ENCODE data around the gene MMADHC. TPM values are rescaled to one million over a fixed set of nuclear protein-coding genes. Genes with fewer than 3 reads are reported as not detected.

MMADHC gene
- total and polyA plus RNA-seq, 2 of the 4 experiments (the other 2 are of a cell fraction) = 62.6 to 112 TPM

DNA sequence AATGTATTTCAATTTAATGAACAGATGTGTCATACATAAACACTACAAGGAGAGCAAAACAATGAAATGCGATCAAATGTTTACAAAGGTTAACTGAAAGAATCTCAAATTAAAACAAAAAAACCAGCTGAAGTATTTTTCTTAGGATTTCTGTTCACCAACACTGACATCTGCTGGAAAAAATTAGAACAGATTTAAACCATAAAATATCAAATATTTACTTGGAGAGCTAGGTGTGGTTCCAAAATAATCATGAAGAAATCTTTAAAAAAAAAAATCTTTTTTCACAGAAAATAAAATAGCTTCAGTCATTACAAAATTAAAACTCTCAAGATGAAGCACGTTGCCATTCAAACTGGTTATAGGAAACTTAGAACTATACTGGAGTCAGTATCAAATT lies 13.8 kb downstream of the MMADHC start:
- no peak overlapping the region for H2BK15ac ChIP-seq (ENCODE audit: low read depth, low read length)
- no peak overlapping the region for H2AK5ac ChIP-seq (ENCODE audit: low read depth, low read length)
- BruUV-seq (replicated peaks) = no TSS peak
- H3K9me1 ChIP-seq (ENCODE audit: insufficient read depth, low read length) = no peaks in the 10 kb centered on the region
- H2AK9ac ChIP-seq (replicated peaks; ENCODE audit: low read depth, low read length, poor library complexity) = no peak overlapping the region
- no peak overlapping the region for H2BK120ac ChIP-seq (ENCODE audit: low read depth, low read length)
- POLR2A ChIA-PET (ENCODE audit: unreplicated experiment) = interaction anchor here (0.7 kb wide), 1 partner anchor 1707 kb away, joined by 3 read pairs; no protein-coding TSS in a partner anchor
- ATAC-seq (ENCODE audit: low read depth) (peak; percentile 62), DNase-seq (peak; percentile 48)
- no peak overlapping the region for H4K8ac ChIP-seq (ENCODE audit: low read depth in 2 of 2, low read length in 2 of 2)
- H2BK20ac ChIP-seq (ENCODE audit: low read depth, low read length) = no peak overlapping the region
- no peak overlapping the region for H3K4me2 ChIP-seq (ENCODE audit: low read depth, low read length)
- no peak overlapping the region for H4K5ac ChIP-seq (ENCODE audit: low read depth, low read length)
- no peak for TF ChIP-seq USF2 (IDR thresholded peaks at IDR 0.05; ENCODE audit: low read depth, low read length)
- no peak for TF ChIP-seq BHLHE40 (IDR thresholded peaks at IDR 0.05; ENCODE audit: low read depth, low read length)
- TF ChIP-seq MAFK (IDR thresholded peaks at IDR 0.05; ENCODE audit: low read depth, low read length) = no peak
- TF ChIP-seq RAD21 (IDR thresholded peaks at IDR 0.05; ENCODE audit: low read length) = peak; percentile 34; the same call in 1 of the 2 replicates
- TF ChIP-seq, protein P1, sequence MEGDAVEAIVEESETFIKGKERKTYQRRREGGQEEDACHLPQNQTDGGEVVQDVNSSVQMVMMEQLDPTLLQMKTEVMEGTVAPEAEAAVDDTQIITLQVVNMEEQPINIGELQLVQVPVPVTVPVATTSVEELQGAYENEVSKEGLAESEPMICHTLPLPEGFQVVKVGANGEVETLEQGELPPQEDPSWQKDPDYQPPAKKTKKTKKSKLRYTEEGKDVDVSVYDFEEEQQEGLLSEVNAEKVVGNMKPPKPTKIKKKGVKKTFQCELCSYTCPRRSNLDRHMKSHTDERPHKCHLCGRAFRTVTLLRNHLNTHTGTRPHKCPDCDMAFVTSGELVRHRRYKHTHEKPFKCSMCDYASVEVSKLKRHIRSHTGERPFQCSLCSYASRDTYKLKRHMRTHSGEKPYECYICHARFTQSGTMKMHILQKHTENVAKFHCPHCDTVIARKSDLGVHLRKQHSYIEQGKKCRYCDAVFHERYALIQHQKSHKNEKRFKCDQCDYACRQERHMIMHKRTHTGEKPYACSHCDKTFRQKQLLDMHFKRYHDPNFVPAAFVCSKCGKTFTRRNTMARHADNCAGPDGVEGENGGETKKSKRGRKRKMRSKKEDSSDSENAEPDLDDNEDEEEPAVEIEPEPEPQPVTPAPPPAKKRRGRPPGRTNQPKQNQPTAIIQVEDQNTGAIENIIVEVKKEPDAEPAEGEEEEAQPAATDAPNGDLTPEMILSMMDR (conservative IDR thresholded peaks at IDR 0.05; ENCODE audit: low read depth, low read length) = peak; percentile 53
- TF ChIP-seq SMC3 (IDR thresholded peaks at IDR 0.05; ENCODE audit: low read depth, low read length) = peak; percentile 37
- no peak overlapping the region for H2BK5ac ChIP-seq (ENCODE audit: low read depth, low read length, poor library complexity, severe bottlenecking)
- CTCF ChIA-PET = interaction anchor here (0.6 to 1.3 kb wide), 4 partner anchors 319 to 752 kb away, joined by 3 to 7 read pairs (median 3); no protein-coding TSS in a partner anchor
- in situ Hi-C loops (cut with MboI; ENCODE audit: low sequenced_read_pairs) = loop anchor here (25.0 kb wide), 2 partner anchors 911 to 1611 kb away; no protein-coding TSS in a partner anchor
- peaks cover 24 to 26% of the 10 kb centered on the region in 2 experiments for H3K79me1 ChIP-seq (ENCODE audit: low read depth in 1 of 2, low read length in 2 of 2)
- H3K23ac ChIP-seq (ENCODE audit: low read depth, low read length) = no peak overlapping the region
- no CpG with 5 or more reads among the region's 2 CpGs for WGBS, 2 experiments (ENCODE audit: extremely low coverage in 2 of 2, insufficient read length in 1 of 2)
- H4K20me1 ChIP-seq (ENCODE audit: insufficient read depth, low read length) = peaks cover 10% of the 10 kb centered on the region; the same call in 1 of the 2 replicates
- no peaks in the 10 kb centered on the region for H3K27me3 ChIP-seq (ENCODE audit: control insufficient read depth, insufficient read depth, low read length)
- H3K4me1 ChIP-seq (ENCODE audit: control insufficient read depth, insufficient read depth, low read length) = peaks cover 3% of the 10 kb centered on the region; the same call in 1 of the 2 replicates
- H4K91ac ChIP-seq (ENCODE audit: insufficient read depth, low read depth, low read length) = no peak overlapping the region
- H3K4me3 ChIP-seq (ENCODE audit: insufficient read depth, low read depth, low read length) = no peak overlapping the region
- no peak overlapping the region for H3K4ac ChIP-seq (ENCODE audit: low read depth, low read length)
- no peak overlapping the region for H3K9ac ChIP-seq (ENCODE audit: low read depth, low read length)
- H3K18ac ChIP-seq (ENCODE audit: low read depth, low read length) = no peak overlapping the region
- peaks cover 50% of the 10 kb centered on the region for H3K36me3 ChIP-seq (ENCODE audit: control insufficient read depth, insufficient read depth, low read length)
- no peaks in the 10 kb centered on the region for H3K9me3 ChIP-seq (ENCODE audit: control insufficient read depth, insufficient read depth, low read length)
- no peak overlapping the region for H3K14ac ChIP-seq (replicated peaks; ENCODE audit: low read depth, low read length)
- intact Hi-C loops (cut with micrococcal nuclease) = no loop called here
- H2AFZ ChIP-seq (replicated peaks; ENCODE audit: low read length, poor library complexity) = no peak overlapping the region
- dilution Hi-C loops (cut with HindIII; ENCODE audit: low sequenced_read_pairs, unreplicated experiment) = no loop called here
- no peak overlapping the region for H3K27ac ChIP-seq (ENCODE audit: insufficient read depth, low read length)
- H3K56ac ChIP-seq (ENCODE audit: extremely low read depth, insufficient read depth, low read length) = no peak overlapping the region
